Endothelial cell of umbilical vein (primary cell): ENCODE results near the gene SRGAP1. TPM values are rescaled to one million over a fixed set of nuclear protein-coding genes. Genes with fewer than 3 reads are reported as not detected.
A peak's percentile ranks its signal among the peaks of the same experiment; 100 is the strongest.

Experiments
- BruUV-seq: library from RNA; stranded (reverse); fragments of 400-500 nt; replicated peaks from 2 replicates; lab custom pipeline; 2021; lab: Mats Ljungman, UMichigan
- CTCF ChIA-PET: fragments of 300-600, 350-600 bp; sonication (Branson Sonifier 250); formaldehyde crosslinking; loops from one replicate; lab custom pipeline; 2021; ENCODE audit warnings: antibody characterized with exemption, inconsistent platforms; lab: Charles Lee
- POLR2A ChIA-PET: fragments of 300-600, 350-600 bp; sonication (Branson Sonifier 250); formaldehyde crosslinking; loops from one replicate; lab custom pipeline; 2021; ENCODE audit warnings: antibody characterized with exemption, inconsistent platforms; lab: Charles Lee
- DNase-seq: peaks from one replicate; pipeline ENCODE4 v3.0.0-alpha.2; 2011; ENCODE audit warnings: low read depth, low spot score
- FAIRE-seq: peaks from 2 replicates; lab custom pipeline; 2011; peaks lifted over from hg19 to GRCh38; lab: Jason Lieb, UNC
- H2AFZ ChIP-seq: 2 replicates; pipeline ENCODE4 v1.6.0; 2012; ENCODE audit warnings: low read depth, low read length, control low read depth, inconsistent platforms
- H3K27ac ChIP-seq: 2 replicates; pipeline ENCODE4 v1.5.1; 2011; ENCODE audit warnings: low read depth, mild to moderate bottlenecking, control low read depth, low read length, moderate library complexity; ENCODE audit not compliant: insufficient read depth
- H3K27me3 ChIP-seq, 2 experiments: 2 replicates each; pipeline versions ENCODE4 v1.6.0 to v1.6.1; 2011; ENCODE audit warnings: low read length in 2 of 2, mixed read lengths in 1 of 2; ENCODE audit not compliant: control insufficient read depth in 2 of 2, insufficient read depth in 2 of 2
- H3K36me3 ChIP-seq, 2 experiments: 2 replicates in 1 of 2; 3 replicates in 1 of 2; pipeline ENCODE4 v1.5.1; 2011; ENCODE audit warnings: low read length in 2 of 2, mild to moderate bottlenecking in 1 of 2, moderate library complexity in 1 of 2; ENCODE audit not compliant: control insufficient read depth in 2 of 2, insufficient read depth in 2 of 2; ENCODE audit errors: extremely low read depth in 1 of 2
- H3K4me1 ChIP-seq: 3 replicates; pipeline ENCODE4 v1.5.1; 2011; ENCODE audit warnings: mild to moderate bottlenecking, low read length; ENCODE audit not compliant: control insufficient read depth, insufficient read depth; ENCODE audit errors: extremely low read depth
- H3K4me2 ChIP-seq: 2 replicates; pipeline ENCODE4 v1.6.1; 2011; ENCODE audit warnings: low read length, control low read depth, mixed read lengths; ENCODE audit not compliant: insufficient read depth
- H3K4me3 ChIP-seq, 3 experiments: fragments of 200-600 bp in 1 of 3; sonication (generic), shearing (Covaris generic) in 1 of 3; replicated peaks in 1 of 3; 2 replicates each; pipeline ENCODE4 v1.5.1; 2011 to 2016; ENCODE audit warnings: control low read depth in 3 of 3, low read length in 3 of 3, mild to moderate bottlenecking in 2 of 3, inconsistent platforms in 1 of 3, low read depth in 1 of 3, moderate library complexity in 1 of 3; ENCODE audit not compliant: insufficient read depth in 1 of 3
- H3K79me2 ChIP-seq: 2 replicates; pipeline ENCODE4 v1.6.0; 2012; ENCODE audit warnings: low read length, inconsistent platforms; ENCODE audit not compliant: control insufficient read depth, insufficient read depth
- H3K9ac ChIP-seq: replicated peaks from 2 replicates; pipeline ENCODE3; 2011; ENCODE audit warnings: low read length, control low read depth; ENCODE audit not compliant: insufficient read depth; ENCODE audit errors: extremely low read depth
- H3K9me1 ChIP-seq: replicated peaks from 3 replicates; pipeline ENCODE4 v1.6.0; 2011; ENCODE audit warnings: mild to moderate bottlenecking, low read length; ENCODE audit not compliant: control insufficient read depth, insufficient read depth; ENCODE audit errors: extremely low read depth
- H3K9me3 ChIP-seq: replicated peaks from 2 replicates; pipeline ENCODE4 v1.5.1; 2012; ENCODE audit warnings: low read length, inconsistent platforms; ENCODE audit not compliant: control insufficient read depth, insufficient read depth
- H4K20me1 ChIP-seq: replicated peaks from 2 replicates; pipeline ENCODE3; 2011; ENCODE audit warnings: mild to moderate bottlenecking, low read length; ENCODE audit not compliant: control insufficient read depth, insufficient read depth; ENCODE audit errors: extremely low read depth
- CTCF ChIP-seq, 2 donors: IDR thresholded peaks; 1 replicate in 1 of 2; 2 replicates in 1 of 2; pipeline ENCODE4 v1.5.1; 2011; ENCODE audit warnings: low read length in 2 of 2, mild to moderate bottlenecking in 2 of 2, moderate library complexity in 2 of 2, control low read depth in 1 of 2, inconsistent platforms in 1 of 2, low read depth in 1 of 2; ENCODE audit not compliant: insufficient read depth in 1 of 2; ENCODE audit errors: extremely low read depth in 1 of 2
- EZH2 ChIP-seq: IDR thresholded peaks from 2 replicates; pipeline ENCODE4 v1.6.1; 2012; ENCODE audit warnings: borderline replicate concordance, low read depth, mild to moderate bottlenecking, moderate library complexity, low read length, inconsistent platforms; ENCODE audit not compliant: severe bottlenecking
- FOS ChIP-seq: IDR thresholded peaks from 2 replicates; pipeline ENCODE4 v1.6.1; 2011; ENCODE audit warnings: mild to moderate bottlenecking, low read length, moderate library complexity, borderline replicate concordance; ENCODE audit not compliant: insufficient read depth
- GATA2 ChIP-seq: IDR thresholded peaks from 2 replicates; pipeline ENCODE4 v1.7.0; 2011; ENCODE audit warnings: low read depth, mild to moderate bottlenecking, moderate library complexity, mixed read lengths, low read length; ENCODE audit not compliant: insufficient read length, insufficient read depth
- JUN ChIP-seq: IDR thresholded peaks from 2 replicates; pipeline ENCODE4 v1.6.1; 2011; ENCODE audit warnings: borderline replicate concordance, low read depth; ENCODE audit not compliant: insufficient read length, insufficient read depth
- MAX ChIP-seq: IDR thresholded peaks from 2 replicates; pipeline ENCODE4 v1.6.1; 2011; ENCODE audit not compliant: insufficient read depth, insufficient read length
- MYC ChIP-seq: IDR thresholded peaks from one replicate; pipeline ENCODE4 v1.6.1; 2011; ENCODE audit warnings: mild to moderate bottlenecking, low read depth, low read length
- POLR2A ChIP-seq: IDR thresholded peaks from 2 replicates; pipeline ENCODE4 v1.6.1; 2012; ENCODE audit warnings: low read depth, mild to moderate bottlenecking, control low read depth, low read length
- POLR2AphosphoS5 ChIP-seq: IDR thresholded peaks from 2 replicates; pipeline ENCODE4 v1.6.1; 2012; ENCODE audit warnings: low read depth, mild to moderate bottlenecking, control low read depth, low read length, moderate library complexity; ENCODE audit not compliant: insufficient read depth
- dilution Hi-C: fragments of 300-500 bp; cut with MboI; formaldehyde crosslinking; loops from one replicate; pipeline ENCODE4 v1.15.0; 2019; ENCODE audit warnings: low sequenced_read_pairs; ENCODE audit not compliant: extremely low pct_ligation_motif_present
- intact Hi-C: fragments of 100-400 bp; cut with micrococcal nuclease; formaldehyde crosslinking; loops from one replicate; pipeline ENCODE4 v1.10.0; 2022
- polyA plus RNA-seq, 4 experiments: library from polyadenylated mRNA; depleted of rRNA in 3 of 4; stranded (reverse) in 3 of 4; unstranded in 1 of 4; fragments of >200 nt; gene quantifications; 2 replicates each; pipeline versions ENCODE4 v1.2.1 to v1.2.3, GENCODE V29; 2011 to 2012; ENCODE audit warnings: missing spikeins in 1 of 4
- total RNA-seq: library from RNA; stranded (reverse); gene quantifications from 2 replicates; pipeline ENCODE4 v1.2.3, GENCODE V29; 2021

The SRGAP1 gene
- total and polyA plus RNA-seq, 2 donors (not counting 3 experiments of a cell fraction or from before 2014, with no cell fraction given): 4.9 to 16.3 TPM

DNA sequence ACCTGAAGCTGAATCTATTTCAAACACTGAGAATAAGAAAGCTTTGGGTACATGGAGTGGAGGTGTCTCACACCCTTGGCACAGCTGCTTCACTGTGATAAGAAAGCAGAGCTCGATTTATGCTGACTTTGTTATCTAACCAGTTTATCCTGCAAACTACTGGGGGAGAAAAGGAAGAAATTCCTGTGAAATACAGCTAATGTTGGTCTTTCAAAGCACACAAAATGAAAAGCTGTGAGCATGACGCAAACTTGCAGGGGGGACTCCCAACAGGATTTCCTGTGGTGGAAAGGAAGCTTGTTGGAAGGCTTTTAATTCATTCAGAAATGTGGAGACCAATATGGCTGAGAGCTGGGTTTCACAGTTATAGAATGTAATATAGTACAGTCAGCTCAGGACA lies 53.4 kb downstream of the SRGAP1 start:
- dilution Hi-C loops: no loop called here
- FAIRE-seq (peak; percentile 81), DNase-seq (peak; percentile 92)
- Histone ChIP-seq H3K9me3 (no peaks in the 10 kb centered on the region), H4K20me1 (no peaks in the 10 kb centered on the region), H3K4me1 (peaks cover 16% of the 10 kb centered on the region), H3K9me1 (no peaks in the 10 kb centered on the region), H3K4me2 (peak overlapping the region; percentile 98), H3K9ac (peak overlapping the region; percentile 77), H3K36me3 (no peaks in the 10 kb centered on the region), H2AFZ (peak overlapping the region; percentile 86), H3K27ac (peak overlapping the region; percentile 96), H3K27me3 (no peaks in the 10 kb centered on the region), H3K4me3 (peak overlapping the region in 1 of 3 experiments; percentile 63), H3K79me2 (peaks cover 16% of the 10 kb centered on the region)
- intact Hi-C loops: loop anchor here (1.0 to 5.0 kb wide), 3 partner anchors 20 to 324 kb away; partner anchors contain the start of genes KICS2 and SRGAP1
- no TSS peak for BruUV-seq
- POLR2A ChIA-PET: no interaction called here
- TF ChIP-seq POLR2AphosphoS5: peak; percentile 58
- no peak for TF ChIP-seq MAX
- peak; percentile 42 for TF ChIP-seq JUN
- CTCF ChIA-PET: interaction anchor here (0.6 to 1.9 kb wide), 17 partner anchors 9 to 387 kb away, joined by 3 to 20 read pairs (median 4); partner anchors contain the start of gene SRGAP1

- Histone ChIP-seq H4K20me1 (no peaks in the 10 kb centered on the region), H3K4me3 (no peak overlapping the region), H3K27ac (peak overlapping the region; percentile 96), H3K79me2 (peaks cover 16% of the 10 kb centered on the region), H3K4me2 (no peak overlapping the region), H2AFZ (no peak overlapping the region), H3K9me3 (no peaks in the 10 kb centered on the region), H3K9ac (no peak overlapping the region), H3K9me1 (no peaks in the 10 kb centered on the region), H3K36me3 (no peaks in the 10 kb centered on the region), H3K4me1 (peaks cover 16% of the 10 kb centered on the region), H3K27me3 (no peaks in the 10 kb centered on the region)
- ChIA-PET CTCF (interaction anchor here (1.4 to 1.9 kb wide), 6 partner anchors 13 to 55 kb away, joined by 4 to 20 read pairs (median 6); partner anchors contain the start of gene SRGAP1), POLR2A (no interaction called here)
- DNase-seq: no peak
- BruUV-seq: no TSS peak
- TF ChIP-seq JUN: no peak
- no peak for TF ChIP-seq GATA2
- TF ChIP-seq EZH2: no peak
- TF ChIP-seq MYC: no peak
- TF ChIP-seq POLR2A: no peak
- no peak for TF ChIP-seq FOS
- no peak for TF ChIP-seq POLR2AphosphoS5
- TF ChIP-seq MAX: no peak
- TF ChIP-seq CTCF (IDR thresholded peaks at IDR 0.05; ENCODE audit: extremely low read depth in 1 of 2, insufficient read depth in 1 of 2, low read depth in 1 of 2, low read length in 2 of 2): no peak
- no peak for FAIRE-seq
- dilution Hi-C loops: no loop called here
- intact Hi-C loops: loop anchor here (1.0 to 5.0 kb wide), 3 partner anchors 19 to 323 kb away; partner anchors contain the start of genes KICS2 and SRGAP1
Measured at GRCh38 chr12:63898764-63899337, 54.4 kb downstream of the SRGAP1 start.
